Fibroblast of pulmonary artery (primary cell): ENCODE data around the gene KCNQ1.

Experiments used
- DNase-seq: peaks from one replicate; pipeline ENCODE4 v3.0.0-alpha.2; 2010; ENCODE audit warnings: low read depth
- H3K4me3 ChIP-seq: replicated peaks from 2 replicates; pipeline ENCODE4 v1.5.1; 2011; ENCODE audit warnings: low read depth, mild to moderate bottlenecking, control low read depth, low read length, moderate library complexity
- TF ChIP-seq, protein P1 (sequence below): IDR thresholded peaks from 2 replicates; pipeline ENCODE4 v1.5.1; 2011; ENCODE audit warnings: mild to moderate bottlenecking, control low read depth, low read length, inconsistent platforms; ENCODE audit errors: missing control alignments

Gene KCNQ1

DNA sequence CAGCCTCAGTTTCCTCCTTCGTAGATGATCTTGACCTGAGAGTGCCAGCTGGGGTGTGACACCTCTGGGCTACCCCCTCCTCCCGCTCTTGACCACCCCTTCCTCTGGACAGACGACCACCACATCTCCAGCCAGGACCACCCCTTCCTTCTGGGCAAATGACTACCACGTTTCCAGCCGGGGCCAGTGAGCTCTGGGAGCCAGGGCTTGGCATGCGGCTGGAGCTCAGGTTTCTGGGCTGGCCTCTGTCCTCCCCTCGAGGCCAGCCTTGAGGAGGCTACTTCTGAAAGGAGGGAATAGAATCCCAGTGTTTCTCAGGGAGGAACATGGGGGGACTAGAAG, 134.1 kb downstream of the KCNQ1 start:
- TF ChIP-seq, protein P1, sequence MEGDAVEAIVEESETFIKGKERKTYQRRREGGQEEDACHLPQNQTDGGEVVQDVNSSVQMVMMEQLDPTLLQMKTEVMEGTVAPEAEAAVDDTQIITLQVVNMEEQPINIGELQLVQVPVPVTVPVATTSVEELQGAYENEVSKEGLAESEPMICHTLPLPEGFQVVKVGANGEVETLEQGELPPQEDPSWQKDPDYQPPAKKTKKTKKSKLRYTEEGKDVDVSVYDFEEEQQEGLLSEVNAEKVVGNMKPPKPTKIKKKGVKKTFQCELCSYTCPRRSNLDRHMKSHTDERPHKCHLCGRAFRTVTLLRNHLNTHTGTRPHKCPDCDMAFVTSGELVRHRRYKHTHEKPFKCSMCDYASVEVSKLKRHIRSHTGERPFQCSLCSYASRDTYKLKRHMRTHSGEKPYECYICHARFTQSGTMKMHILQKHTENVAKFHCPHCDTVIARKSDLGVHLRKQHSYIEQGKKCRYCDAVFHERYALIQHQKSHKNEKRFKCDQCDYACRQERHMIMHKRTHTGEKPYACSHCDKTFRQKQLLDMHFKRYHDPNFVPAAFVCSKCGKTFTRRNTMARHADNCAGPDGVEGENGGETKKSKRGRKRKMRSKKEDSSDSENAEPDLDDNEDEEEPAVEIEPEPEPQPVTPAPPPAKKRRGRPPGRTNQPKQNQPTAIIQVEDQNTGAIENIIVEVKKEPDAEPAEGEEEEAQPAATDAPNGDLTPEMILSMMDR: no peak
- no peak for DNase-seq
- H3K4me3 ChIP-seq: no peak overlapping the region

DNA sequence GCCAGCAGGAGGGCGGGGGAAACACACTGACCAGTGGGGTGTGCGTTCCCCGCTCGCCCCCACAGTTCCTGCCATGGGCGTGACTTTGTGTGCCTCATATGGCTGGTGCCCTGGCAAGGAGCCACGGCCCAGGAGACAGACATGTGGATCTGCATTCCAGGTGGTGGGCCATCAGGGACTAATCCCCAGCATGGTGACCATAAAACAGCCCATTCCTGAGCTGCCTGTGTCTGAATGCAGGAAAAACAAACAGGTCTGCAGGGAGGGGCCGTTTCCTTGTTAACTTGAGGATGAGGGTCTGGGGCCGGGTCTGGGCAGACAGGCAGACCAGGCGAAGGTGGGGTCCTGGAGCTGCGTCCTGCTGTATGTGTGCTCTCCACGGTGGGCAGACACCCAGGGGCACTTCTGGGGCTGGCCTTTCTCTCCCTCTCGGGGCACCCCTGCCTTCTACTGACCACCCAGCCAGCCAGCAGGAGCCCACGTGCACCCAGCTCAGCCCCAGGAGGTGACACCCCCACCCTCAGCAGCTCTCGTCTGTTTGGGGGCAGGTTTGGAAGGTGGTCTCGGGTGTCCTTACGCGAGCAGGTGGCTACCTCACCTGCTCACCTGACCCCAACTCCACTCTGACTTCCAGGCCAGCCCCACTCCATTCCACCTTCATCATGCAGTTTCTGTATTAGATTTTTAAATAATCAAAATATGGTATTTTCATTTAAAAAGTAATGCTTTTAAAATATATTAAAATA, 134.7 kb downstream of the KCNQ1 start:
- no peak overlapping the region for H3K4me3 ChIP-seq
- no peak for DNase-seq
- TF ChIP-seq, protein P1: no peak

DNA sequence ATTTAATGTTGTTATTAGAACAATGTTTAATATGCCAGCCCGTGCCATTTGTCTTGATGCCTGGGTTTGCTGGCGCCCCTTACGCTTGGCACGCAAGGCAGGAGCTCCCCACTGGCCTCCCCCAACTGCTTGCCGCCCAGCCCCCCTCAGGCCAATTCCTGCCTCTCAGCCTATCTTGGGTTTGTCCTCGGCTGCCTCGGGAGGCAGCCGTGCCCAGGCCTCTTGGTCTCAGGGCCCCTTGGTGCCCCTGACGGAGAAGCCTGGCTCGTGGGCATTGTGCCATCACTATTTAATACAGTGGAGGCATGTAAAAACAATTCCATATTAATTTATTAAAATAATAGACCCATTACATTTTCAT, 135.2 kb downstream of the KCNQ1 start:
- DNase-seq: no peak
- TF ChIP-seq, protein P1: no peak

DNA sequence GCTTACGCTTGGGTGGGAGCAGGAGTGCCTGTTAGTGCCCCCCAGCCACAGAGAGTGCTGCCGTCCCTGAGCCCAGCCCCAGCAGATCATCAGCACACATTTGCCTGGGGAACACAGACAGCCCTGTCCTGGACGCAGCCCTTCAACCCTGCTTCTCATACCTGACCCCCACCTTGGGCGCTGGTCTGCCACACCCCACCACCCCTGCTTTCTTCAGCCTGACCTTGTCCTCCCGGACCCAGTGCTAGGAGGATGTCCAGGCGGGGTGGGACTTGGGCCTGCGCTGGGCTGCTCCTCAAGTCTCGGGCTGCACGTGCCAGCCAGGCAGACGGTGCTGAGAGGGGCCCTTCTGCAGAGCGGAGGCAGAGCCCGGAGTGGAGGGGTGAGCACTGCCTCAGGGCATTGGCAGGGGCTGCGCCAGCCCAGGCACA, 135.8 kb downstream of the KCNQ1 start:
- H3K4me3 ChIP-seq: no peak overlapping the region
- TF ChIP-seq, protein P1: no peak
- no peak for DNase-seq

More for the DNA sequence above, 135.2 kb downstream of the KCNQ1 start:
- no peak overlapping the region for H3K4me3 ChIP-seq

DNA sequence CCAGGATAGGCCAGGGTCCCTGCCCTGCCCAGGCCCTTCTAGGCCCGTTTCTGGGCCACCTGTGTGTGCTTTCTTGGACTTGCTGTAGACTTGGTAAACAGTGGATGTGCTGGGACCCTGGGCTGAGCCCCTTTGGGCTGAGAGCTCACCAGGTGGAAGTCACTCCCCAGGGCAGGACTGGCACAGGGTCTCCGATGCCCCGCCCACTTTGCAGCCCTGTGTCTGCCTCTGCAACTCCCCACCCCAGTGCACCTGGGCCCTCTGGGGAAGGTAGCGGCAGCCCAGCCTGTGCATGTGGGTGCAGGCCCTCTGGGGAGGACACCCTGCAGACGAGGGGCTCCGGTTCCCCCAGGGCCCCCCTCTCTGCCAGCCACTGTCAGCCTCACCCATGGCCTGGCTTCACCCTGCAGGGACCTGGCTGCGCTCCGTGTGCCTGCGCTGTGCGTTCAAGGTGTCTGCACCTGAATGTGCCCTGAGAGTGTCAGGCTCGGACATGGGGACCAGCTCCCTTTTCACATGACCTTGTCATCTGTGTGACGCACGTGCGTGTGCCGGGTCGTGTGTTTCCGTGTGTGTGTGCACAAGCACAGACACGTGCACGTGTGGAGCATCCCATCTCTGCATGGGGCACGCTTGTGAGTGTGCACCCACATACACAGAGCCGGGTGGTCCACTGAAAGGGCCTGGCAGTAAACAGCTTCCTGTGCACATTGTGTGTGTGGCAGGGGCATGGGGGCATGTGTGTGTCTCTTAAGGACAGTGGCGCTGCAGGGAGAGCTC, 136.5 kb downstream of the KCNQ1 start:
- no peak for DNase-seq
- TF ChIP-seq, protein P1: no peak
- no peak overlapping the region for H3K4me3 ChIP-seq

DNA sequence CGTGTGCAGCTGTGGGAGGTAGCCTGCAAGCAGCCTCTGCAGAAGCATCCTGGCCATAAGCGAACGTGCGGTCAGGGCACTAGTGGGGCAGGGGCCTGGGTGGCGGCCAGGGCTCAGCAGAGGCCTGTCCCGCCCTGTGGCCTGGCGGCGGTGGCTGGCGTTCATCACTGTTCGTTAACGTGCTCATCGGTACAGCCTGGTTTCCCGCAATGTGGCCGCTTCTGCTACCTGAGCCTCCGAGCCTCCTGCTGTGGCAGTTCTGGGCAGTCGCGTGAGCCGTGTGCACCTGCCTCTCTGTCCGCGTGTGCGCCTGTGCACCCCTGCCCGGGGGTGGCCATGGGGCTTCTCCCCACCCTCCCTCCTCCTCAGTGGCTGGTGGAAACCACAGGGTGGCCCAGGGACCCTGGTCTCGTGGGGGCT, 137.1 kb downstream of the KCNQ1 start:
- TF ChIP-seq, protein P1: no peak
- H3K4me3 ChIP-seq: no peak overlapping the region
- DNase-seq: no peak
